ENCODE results near the gene TRIM6. TPM values are rescaled to one million over a fixed set of nuclear protein-coding genes. Genes with fewer than 3 reads are reported as not detected.

The TRIM6 gene
- total RNA-seq, 1 experiment from 2014 or later = 53.8 TPM

GRCh38 chr11:5604896-5605295 lies 8.5 kb downstream of the TRIM6 start:
- H3K27ac ChIP-seq (ENCODE audit: low read length) = no peak overlapping the region
- no peak overlapping the region for H3K4me3 ChIP-seq (ENCODE audit: low read depth in 2 of 2, low read length in 2 of 2)
- CTCF ChIA-PET = no interaction called here
- TF ChIP-seq TCF7L2 (IDR thresholded peaks at IDR 0.05; ENCODE audit: low read depth, low read length) (no peak), CTCF (IDR thresholded peaks at IDR 0.05) (no peak)
- POLR2A ChIA-PET = no interaction called here
- H3K27me3 ChIP-seq (ENCODE audit: control insufficient read depth, insufficient read depth, low read length) = no peaks in the 10 kb centered on the region
- DNase-seq (ENCODE audit: low read depth, low spot score) = no peak
- H3K4me1 ChIP-seq (ENCODE audit: control insufficient read depth, insufficient read depth, low read length) = peaks cover 19% of the 10 kb centered on the region
- no peak for ATAC-seq
- no TSS peak for BruUV-seq (replicated peaks)
- H3K36me3 ChIP-seq (ENCODE audit: control insufficient read depth, insufficient read depth, low read length) = peaks cover 20% of the 10 kb centered on the region
- H3K9me3 ChIP-seq (ENCODE audit: control insufficient read depth, insufficient read depth, low read depth, low read length) = no peaks in the 10 kb centered on the region
- in situ Hi-C loops (cut with HindIII; ENCODE audit: low pct_unique_long_range_greater_than_20kb, low sequenced_read_pairs) (no loop called here), intact Hi-C loops (cut with micrococcal nuclease; ENCODE audit: unreplicated experiment) (no loop called here)

- ATAC-seq = no peak
- no peak for DNase-seq (ENCODE audit: low read depth, low spot score)
- CTCF ChIA-PET = interaction anchor here (0.6 kb wide), 1 partner anchor 114 kb away, joined by 3 read pairs; no protein-coding TSS in a partner anchor
- no TSS peak for BruUV-seq (replicated peaks)
- H3K4me3 ChIP-seq (ENCODE audit: low read depth in 2 of 2, low read length in 2 of 2) = no peak overlapping the region
- POLR2A ChIA-PET = interaction anchor here (0.6 kb wide), 1 partner anchor 255 kb away, joined by 16 read pairs; no protein-coding TSS in a partner anchor
- no peak overlapping the region for H3K27ac ChIP-seq (ENCODE audit: low read length)
- H3K27me3 ChIP-seq (ENCODE audit: control insufficient read depth, insufficient read depth, low read length) = no peaks in the 10 kb centered on the region
- TF ChIP-seq TCF7L2 (IDR thresholded peaks at IDR 0.05; ENCODE audit: low read depth, low read length) = no peak
- TF ChIP-seq SIN3A (IDR thresholded peaks at IDR 0.05; ENCODE audit: borderline replicate concordance, insufficient read depth, low read depth, low read length) = no peak
- no peak for TF ChIP-seq CTCF (IDR thresholded peaks at IDR 0.05)
- TF ChIP-seq POLR2AphosphoS5 (IDR thresholded peaks at IDR 0.05; ENCODE audit: low read depth, low read length) = no peak
- no peak for TF ChIP-seq REST (IDR thresholded peaks at IDR 0.05; ENCODE audit: insufficient read depth in 1 of 2, low read depth in 2 of 2, low read length in 1 of 2)
- H3K9me3 ChIP-seq (ENCODE audit: control insufficient read depth, insufficient read depth, low read depth, low read length) = no peaks in the 10 kb centered on the region
- intact Hi-C loops (cut with micrococcal nuclease; ENCODE audit: unreplicated experiment) (no loop called here), in situ Hi-C loops (cut with HindIII; ENCODE audit: low pct_unique_long_range_greater_than_20kb, low sequenced_read_pairs) (no loop called here)
- peaks cover 10% of the 10 kb centered on the region for H3K4me1 ChIP-seq (ENCODE audit: control insufficient read depth, insufficient read depth, low read length)
- peaks cover 20% of the 10 kb centered on the region for H3K36me3 ChIP-seq (ENCODE audit: control insufficient read depth, insufficient read depth, low read length)
Measured at GRCh38 chr11:5605849-5606248, 9.4 kb downstream of the TRIM6 start.
